T-helper 1 cell treated with Interleukin-12 subunit alpha and Interleukin-12 subunit beta and Interleukin-4 antibody, amounts not matched to agents 30 ng/mL and 1 ng/mL, for 36 hours (primary cell): ENCODE results near the gene PCBP2. TPM values are rescaled to one million over a fixed set of nuclear protein-coding genes. Genes with fewer than 3 reads are reported as not detected.

Experiments
- intact Hi-C: fragments of 100-400 bp; cut with micrococcal nuclease; formaldehyde crosslinking; loops from one replicate; pipeline ENCODE4 v1.15.1; 2024
- total RNA-seq: library from RNA; stranded (reverse); gene quantifications from 2 replicates; pipeline ENCODE4 v1.2.3, GENCODE V29; 2022

PCBP2 gene
- total RNA-seq, 1 donor from 2014 or later = 700 TPM

GRCh38 chr12:53492188-53492587 is 40.3 kb downstream of the PCBP2 start:
- intact Hi-C loops = loop anchor here (2.0 kb wide), 3 partner anchors 71 to 235 kb away; partner anchors contain the start of genes ATF7 and CALCOCO1

GRCh38 chr12:53492830-53493609 is 41.1 kb downstream of the PCBP2 start:
- intact Hi-C loops = loop anchor here (1.0 to 2.0 kb wide), 7 partner anchors 8 to 234 kb away; partner anchors contain the start of genes ATF7, CALCOCO1, PFDN5 and PRR13

- intact Hi-C loops = loop anchor here (1.0 to 2.0 kb wide), 7 partner anchors 8 to 233 kb away; partner anchors contain the start of genes ATF7, CALCOCO1, PFDN5 and PRR13
These were observed 41.9 kb downstream of the PCBP2 start for GRCh38 chr12:53493610-53494391.

- intact Hi-C loops = no loop called here
These were observed 44.2 kb downstream of the PCBP2 start for GRCh38 chr12:53495903-53496751.

- intact Hi-C loops = no loop called here
These were observed 44.8 kb downstream of the PCBP2 start for GRCh38 chr12:53496752-53497032.

GRCh38 chr12:53497461-53497860 is 45.6 kb downstream of the PCBP2 start:
- intact Hi-C loops = no loop called here

GRCh38 chr12:53498235-53498630 is 46.3 kb downstream of the PCBP2 start:
- intact Hi-C loops = no loop called here

GRCh38 chr12:53499266-53500141 is 47.6 kb downstream of the PCBP2 start, which contains the start of gene MAP3K12:
Gene MAP3K12, minus strand, starts transcription at chr12:53499458. Its CDS starts 12,067 bp downstream, at chr12:53487391.
- intact Hi-C loops = loop anchor here (1.0 to 5.0 kb wide), 9 partner anchors 9 to 913 kb away; partner anchors contain the start of genes AAAS, ATF7, CBX5 and HNRNPA1

GRCh38 chr12:53500142-53500775 is 48.4 kb downstream of the PCBP2 start:
- intact Hi-C loops = loop anchor here (1.0 to 5.0 kb wide), 9 partner anchors 8 to 912 kb away; partner anchors contain the start of genes AAAS, ATF7, CBX5 and HNRNPA1

- intact Hi-C loops = loop anchor here (1.0 to 5.0 kb wide), 17 partner anchors 7 to 911 kb away; partner anchors contain the start of genes AAAS, ATF7, ATP5MC2 and CALCOCO1
These were observed 49.1 kb downstream of the PCBP2 start, which contains the start of gene TARBP2 for GRCh38 chr12:53500776-53501614. Gene TARBP2, plus strand, starts transcription at chr12:53501283. Its CDS starts 126 bp downstream, at chr12:53501409.

GRCh38 chr12:53501615-53502181 is 49.8 kb downstream of the PCBP2 start:
- intact Hi-C loops = loop anchor here (1.0 to 5.0 kb wide), 12 partner anchors 8 to 911 kb away; partner anchors contain the start of genes ATP5MC2, CALCOCO1, CBX5 and CSAD

GRCh38 chr12:53502331-53502730 is 50.4 kb downstream of the PCBP2 start:
- intact Hi-C loops = loop anchor here (5.0 kb wide), 1 partner anchor 910 kb away; no protein-coding TSS in a partner anchor

- intact Hi-C loops = loop anchor here (5.0 kb wide), 1 partner anchor 909 kb away; no protein-coding TSS in a partner anchor
These were observed 51.3 kb downstream of the PCBP2 start for GRCh38 chr12:53502983-53503728.

GRCh38 chr12:53504004-53504920 is 52.4 kb downstream of the PCBP2 start:
- intact Hi-C loops = loop anchor here (5.0 kb wide), 1 partner anchor 908 kb away; no protein-coding TSS in a partner anchor

- intact Hi-C loops = no loop called here
These were observed 53.2 kb downstream of the PCBP2 start for GRCh38 chr12:53505086-53505485.
